Activated CD8-positive, alpha-beta memory T cell treated with anti-CD3 and anti-CD28 coated beads for 24 hours (primary cell): ENCODE results near the gene FBN2.
"Not testable (repeated sequence)": the region's sequence is repeated elsewhere in the genome, so short reads cannot be mapped to it uniquely, and the experiment has no call there.

Source experiments
- DNase-seq: peaks from one replicate; pipeline ENCODE4 v3.0.0-alpha.2; 2020

The FBN2 gene

GRCh38 chr5:128475693-128476092, 62.4 kb downstream of the FBN2 start:
- no peak for DNase-seq

DNA sequence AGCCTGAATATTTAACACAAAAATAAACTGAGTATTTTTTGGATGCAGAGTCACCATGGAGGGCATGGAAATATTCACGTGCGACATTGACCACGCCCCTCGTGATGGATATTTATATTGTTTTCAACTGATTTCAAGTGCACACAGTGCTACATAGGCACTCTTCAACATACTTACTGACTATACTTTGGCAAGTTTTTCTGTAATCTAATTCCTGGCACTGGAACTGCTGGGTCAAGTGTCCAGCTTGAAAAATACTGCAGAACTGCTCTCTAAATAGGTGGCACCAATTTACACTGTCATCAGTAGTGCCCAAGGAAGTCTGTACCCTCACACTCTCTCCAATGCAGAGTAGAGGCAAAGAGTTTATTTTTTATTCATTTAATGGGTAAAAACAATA, 65.1 kb downstream of the FBN2 start:
- DNase-seq: no peak

- no peak for DNase-seq
These were observed 66.0 kb downstream of the FBN2 start for GRCh38 chr5:128472036-128472435.

GRCh38 chr5:128470663-128471062, 67.4 kb downstream of the FBN2 start:
- no peak for DNase-seq

DNA sequence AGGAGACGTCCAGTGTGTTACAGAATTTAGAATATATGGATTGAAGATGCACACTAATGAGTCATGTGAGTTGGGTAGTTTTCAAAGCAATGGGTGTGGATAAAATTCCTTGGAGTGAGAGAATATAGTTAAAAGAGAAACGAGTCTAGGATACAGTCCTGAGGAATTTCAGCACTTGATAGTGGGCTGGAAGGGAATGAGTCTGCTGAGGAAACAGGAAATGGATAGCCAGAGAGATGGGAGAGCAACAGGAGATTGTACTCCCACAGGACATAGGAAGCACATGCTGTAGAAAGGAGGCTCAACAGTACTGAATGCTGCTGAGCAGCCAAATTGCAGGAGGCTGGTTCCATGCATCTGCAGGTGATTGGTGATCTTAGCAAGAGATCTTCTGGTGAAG, 68.1 kb downstream of the FBN2 start:
- DNase-seq: no peak

DNA sequence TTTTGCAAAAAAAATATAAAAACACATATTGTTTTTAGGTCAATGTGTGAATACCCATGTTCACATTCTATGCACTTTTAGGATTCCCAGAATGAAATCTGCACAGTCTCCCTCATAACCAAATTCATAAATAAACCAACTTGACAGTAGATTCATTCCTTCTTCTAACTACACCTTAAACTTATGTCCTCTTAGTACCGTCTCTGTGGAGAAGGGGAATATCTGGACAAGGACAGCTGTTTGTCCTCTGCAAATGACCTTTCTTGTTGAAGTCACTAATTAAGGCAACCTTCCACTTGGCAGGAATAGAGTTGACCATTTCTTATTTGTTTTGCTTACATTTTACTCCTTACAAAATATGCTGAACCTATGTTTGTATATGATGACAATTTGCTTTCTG, 71.1 kb downstream of the FBN2 start:
- no peak for DNase-seq

GRCh38 chr5:128466554-128466953, 71.5 kb downstream of the FBN2 start:
- DNase-seq: no peak

GRCh38 chr5:128464596-128464995, 73.4 kb downstream of the FBN2 start:
- DNase-seq: no peak

DNA sequence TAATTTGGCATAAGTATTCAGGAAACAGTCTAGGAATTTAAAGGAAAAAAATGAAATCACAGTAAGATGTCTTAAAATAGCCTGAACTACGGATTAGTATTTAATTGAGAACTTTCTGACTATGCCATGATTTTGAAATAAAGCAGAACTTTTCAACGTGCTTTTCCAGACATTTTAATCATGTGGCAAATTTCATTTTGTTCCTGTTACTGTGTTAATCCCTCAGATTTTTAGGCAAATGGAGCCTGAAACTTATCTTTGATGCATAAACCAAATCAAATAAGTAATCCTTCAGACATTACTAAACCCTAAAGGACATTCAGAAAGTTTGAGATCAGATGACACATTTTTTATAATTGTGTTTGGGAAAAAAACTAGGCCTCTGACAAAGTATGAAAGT, 75.7 kb downstream of the FBN2 start:
- no peak for DNase-seq

DNA sequence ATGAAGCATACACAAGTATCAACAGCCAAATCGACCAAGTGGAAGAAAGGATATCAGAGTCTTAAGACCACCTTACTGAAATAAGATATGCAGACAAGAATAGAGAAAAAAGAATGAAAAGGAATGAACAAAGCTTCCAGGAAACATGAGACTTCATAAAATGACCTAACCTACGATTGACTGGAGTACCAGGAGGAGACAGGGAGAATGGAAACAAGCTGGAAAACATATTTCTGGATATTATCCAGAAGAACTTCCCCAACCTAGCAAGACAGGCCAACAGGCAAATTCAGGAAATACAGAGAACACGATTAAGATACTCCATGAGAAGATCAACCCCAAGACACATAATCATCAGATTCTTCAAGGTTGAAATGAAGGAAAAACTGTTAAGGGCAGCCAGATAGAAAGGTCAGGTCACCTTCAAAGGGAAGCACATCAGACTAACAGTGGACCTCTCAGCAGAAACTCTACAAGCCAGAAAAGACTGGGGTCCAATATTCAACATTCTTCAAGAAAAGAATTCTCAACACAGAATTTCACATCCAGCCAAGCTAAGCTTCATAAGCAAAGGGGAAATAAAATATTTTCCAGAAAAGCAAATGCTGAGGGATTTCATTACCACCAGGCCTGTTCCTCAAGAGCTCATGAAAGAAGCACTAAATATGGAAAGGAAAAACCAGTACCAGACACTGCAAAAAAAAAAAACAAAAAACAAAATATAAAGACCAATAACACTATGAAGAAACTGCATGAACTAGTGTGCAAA, 80.7 kb downstream of the FBN2 start:
- not testable (repeated sequence) for DNase-seq

- DNase-seq: no peak
These were observed 82.1 kb downstream of the FBN2 start for GRCh38 chr5:128455841-128456361.

DNA sequence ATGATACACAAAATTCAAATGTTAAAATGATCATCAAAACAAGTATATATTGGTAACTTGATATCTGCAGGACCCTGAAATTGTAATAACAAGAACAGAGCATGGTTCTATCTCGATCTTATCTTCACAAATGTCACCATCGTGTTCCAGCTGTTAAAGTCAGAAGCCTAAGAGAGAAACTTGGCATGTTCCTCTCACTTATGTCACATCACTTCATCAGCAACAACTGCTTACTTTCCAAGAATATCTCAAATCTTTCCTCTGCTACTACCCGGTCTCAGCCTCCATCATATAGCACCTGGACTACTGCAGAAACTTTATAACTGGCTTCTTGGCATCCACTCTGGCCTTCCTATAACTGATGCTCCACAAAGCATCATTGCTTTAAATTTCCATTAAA, 84.9 kb downstream of the FBN2 start:
- no peak for DNase-seq

GRCh38 chr5:128447224-128447623, 90.8 kb downstream of the FBN2 start:
- DNase-seq: not testable (repeated sequence)

- no peak for DNase-seq
These were observed 96.1 kb downstream of the FBN2 start for GRCh38 chr5:128441941-128442350.

GRCh38 chr5:128441165-128441564, 96.9 kb downstream of the FBN2 start:
- DNase-seq: no peak

DNA sequence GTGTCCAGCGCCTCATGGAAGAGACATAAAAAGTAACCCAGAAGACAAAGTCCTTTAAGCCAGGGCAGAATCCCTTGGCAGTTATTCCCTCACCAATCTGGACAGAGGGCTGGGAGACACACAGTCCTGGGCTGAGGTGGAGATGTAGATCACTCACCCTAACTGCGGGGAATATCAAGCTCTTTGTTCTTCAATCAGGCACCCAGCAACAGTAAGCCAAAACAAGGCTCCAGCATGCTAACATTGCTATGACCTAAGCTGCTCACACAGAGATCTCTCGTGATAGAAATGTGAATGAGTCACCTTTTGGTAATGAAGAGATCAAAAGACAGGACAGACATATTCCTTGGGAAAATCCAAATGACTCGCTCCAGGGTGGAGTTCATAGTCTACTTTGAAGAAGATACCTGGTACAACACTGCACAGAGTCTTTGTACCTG, 101.3 kb downstream of the FBN2 start:
- no peak for DNase-seq

DNA sequence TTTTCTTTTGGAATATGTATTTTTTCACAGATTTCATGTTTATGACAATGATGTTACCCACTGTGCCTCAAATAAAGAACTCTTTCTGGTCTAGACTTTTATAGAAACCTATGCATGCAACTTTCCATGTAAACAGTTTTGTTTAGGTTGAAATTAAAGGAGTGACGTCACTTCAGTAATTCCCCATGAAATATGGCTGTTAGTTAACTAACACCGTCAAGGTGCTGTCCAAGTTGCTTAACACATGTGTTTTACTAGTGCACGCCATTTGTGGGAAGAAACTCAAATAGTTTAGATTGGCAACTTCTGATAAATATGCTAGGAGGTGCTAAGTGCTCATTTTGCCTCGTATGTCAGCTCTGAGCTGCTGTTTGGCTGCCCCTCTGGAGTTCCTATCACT, 102.2 kb downstream of the FBN2 start:
- DNase-seq: no peak

DNA sequence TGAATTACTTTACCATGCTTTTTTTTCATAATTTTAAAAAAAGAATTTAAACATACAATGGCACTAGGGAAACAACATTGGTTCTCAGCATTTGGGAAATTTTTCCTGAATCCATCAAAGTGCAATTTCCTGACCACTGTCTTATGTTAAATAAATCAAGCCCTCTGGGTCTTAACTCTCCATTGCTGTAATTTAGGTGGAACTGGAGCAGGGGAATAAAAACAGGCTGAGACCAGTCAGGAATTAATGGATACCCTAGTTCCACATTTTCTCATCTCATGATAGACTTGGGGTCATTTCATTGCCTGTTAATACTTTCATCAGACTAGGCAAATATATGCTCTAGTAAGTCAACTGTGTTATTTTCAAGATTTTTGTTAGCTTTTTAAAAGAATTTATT, 103.1 kb downstream of the FBN2 start:
- DNase-seq: no peak

GRCh38 chr5:128432913-128433440, 105.1 kb downstream of the FBN2 start:
- DNase-seq: no peak

DNA sequence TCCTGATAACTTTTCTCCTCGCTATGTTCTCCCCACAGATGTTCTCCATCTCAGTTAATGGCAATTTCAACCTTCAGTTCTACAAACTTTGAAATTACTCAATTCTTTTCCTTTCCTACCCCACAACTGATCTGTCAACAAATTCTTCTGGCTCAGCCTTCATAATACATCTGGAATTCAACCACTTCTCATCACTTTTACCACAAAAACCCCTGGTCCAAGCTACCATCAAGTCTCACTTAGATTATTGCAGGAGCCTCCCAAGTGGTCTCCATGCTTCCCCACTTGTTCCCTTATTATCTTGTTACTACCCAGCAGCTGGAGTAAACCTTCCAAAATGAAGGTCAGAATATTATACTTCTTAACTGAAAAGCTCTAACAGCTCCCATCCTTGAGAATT, 110.1 kb downstream of the FBN2 start:
- no peak for DNase-seq

DNA sequence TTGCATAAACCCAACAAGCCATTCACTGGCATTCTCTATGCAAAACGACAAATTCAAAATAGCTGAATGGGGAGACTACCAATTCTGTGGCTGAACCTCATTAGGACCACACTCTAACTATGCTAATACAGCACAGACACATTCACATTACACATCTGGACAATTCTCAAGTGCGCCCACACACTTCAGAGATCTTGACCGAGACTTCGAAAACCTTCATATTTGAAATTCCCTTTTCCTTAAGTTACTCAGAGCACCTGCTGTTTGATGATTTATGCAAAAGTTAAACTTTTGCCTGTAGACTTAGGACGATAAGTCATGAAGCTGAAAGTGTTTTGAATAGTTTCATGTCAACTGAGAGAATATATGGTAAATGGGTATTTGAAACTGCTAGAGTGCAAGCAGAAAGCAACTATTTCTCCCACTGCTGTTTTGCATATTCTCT, 111.9 kb downstream of the FBN2 start:
- DNase-seq: no peak

- no peak for DNase-seq
These were observed 113.4 kb downstream of the FBN2 start for GRCh38 chr5:128424646-128425045.

DNA sequence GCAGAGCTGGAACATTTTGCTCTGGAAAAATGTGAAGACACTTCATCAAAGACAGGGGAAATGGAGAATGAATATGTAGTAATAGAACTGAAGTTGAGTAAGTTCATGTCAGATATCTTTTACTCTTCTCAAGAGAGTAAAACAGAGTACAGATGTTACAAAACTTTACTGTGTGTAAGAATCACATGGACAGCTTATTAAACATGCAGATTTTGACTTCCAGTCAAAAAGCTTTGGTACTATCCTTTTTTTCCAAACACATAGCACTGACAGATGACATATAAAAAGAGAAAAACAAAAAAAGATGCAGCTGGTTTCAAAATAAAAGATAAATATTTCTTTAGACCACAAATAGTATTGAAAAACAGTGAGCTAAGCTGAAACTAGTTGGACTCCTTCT, 115.4 kb downstream of the FBN2 start:
- no peak for DNase-seq

GRCh38 chr5:128414469-128414868, 123.6 kb downstream of the FBN2 start:
- no peak for DNase-seq

DNA sequence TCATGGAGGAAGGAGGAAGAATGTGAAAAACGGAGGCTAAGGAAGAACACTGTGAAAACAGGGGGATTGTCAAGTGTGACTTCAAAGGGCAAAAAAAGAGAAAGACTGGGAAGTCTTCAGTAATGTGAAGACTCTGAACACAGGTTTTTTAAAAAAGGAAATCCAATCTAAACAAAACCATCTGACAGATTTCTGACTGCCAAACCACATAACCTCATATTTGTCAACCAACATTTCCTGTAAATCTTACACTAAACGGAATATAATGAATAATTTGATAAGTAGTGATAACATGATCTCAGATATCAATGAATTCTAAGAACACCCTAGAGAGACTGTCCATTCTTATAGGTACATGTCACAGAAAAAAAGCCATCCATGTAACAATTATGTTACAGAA, 124.7 kb downstream of the FBN2 start:
- no peak for DNase-seq
